Mesendoderm (in vitro differentiated cells): ENCODE results near the gene TTC39A.

Experiments
- DNase-seq: peaks from one replicate; pipeline ENCODE4 v3.0.0; 2013
- H2AK5ac ChIP-seq: 2 replicates; pipeline ENCODE4 v1.6.1; 2013; ENCODE audit warnings: low read length, inconsistent platforms
- H2BK120ac ChIP-seq: 2 replicates; pipeline ENCODE4 v1.6.1; 2013; ENCODE audit warnings: low read depth, mild to moderate bottlenecking, low read length, moderate library complexity, mixed read lengths
- H2BK15ac ChIP-seq: replicated peaks from 2 replicates; pipeline ENCODE4 v1.6.1; 2013; ENCODE audit warnings: low read depth, mild to moderate bottlenecking, moderate library complexity
- H2BK5ac ChIP-seq: 2 replicates; pipeline ENCODE4 v1.6.1; 2013; ENCODE audit warnings: low read length, inconsistent platforms
- H3K18ac ChIP-seq: 2 replicates; pipeline ENCODE4 v1.6.1; 2013; ENCODE audit warnings: mild to moderate bottlenecking, low read length, mixed read lengths
- H3K23ac ChIP-seq: one replicate; pipeline ENCODE4 v1.6.1; 2013; ENCODE audit warnings: low read length
- H3K27ac ChIP-seq: 2 replicates; pipeline ENCODE4 v1.5.1; 2013; ENCODE audit warnings: low read depth, mild to moderate bottlenecking, inconsistent platforms, low read length, moderate library complexity
- H3K27me3 ChIP-seq: 2 replicates; pipeline ENCODE4 v1.6.1; 2013; ENCODE audit warnings: low read length, control low read depth, mild to moderate bottlenecking, inconsistent platforms; ENCODE audit not compliant: insufficient read depth, poor library complexity
- H3K36me3 ChIP-seq: 2 replicates; pipeline ENCODE4 v1.6.1; 2013; ENCODE audit warnings: low read length, inconsistent platforms; ENCODE audit not compliant: control insufficient read depth, insufficient read depth
- H3K4ac ChIP-seq: one replicate; pipeline ENCODE4 v1.6.1; 2013; ENCODE audit warnings: low read depth, mild to moderate bottlenecking, low read length, moderate library complexity
- H3K4me1 ChIP-seq: 2 replicates; pipeline ENCODE4 v1.6.1; 2013; ENCODE audit warnings: low read depth, low read length, inconsistent platforms; ENCODE audit not compliant: control insufficient read depth
- H3K4me2 ChIP-seq: 2 replicates; pipeline ENCODE4 v1.6.1; 2013; ENCODE audit warnings: low read length
- H3K4me3 ChIP-seq: 2 replicates; pipeline ENCODE4 v1.5.1; 2013; ENCODE audit warnings: mild to moderate bottlenecking, low read length
- H3K56ac ChIP-seq: one replicate; pipeline ENCODE4 v1.6.1; 2013; ENCODE audit warnings: low read length
- H3K79me1 ChIP-seq: 2 replicates; pipeline ENCODE4 v1.6.1; 2013; ENCODE audit warnings: low read length, inconsistent platforms
- H3K79me2 ChIP-seq: 2 replicates; pipeline ENCODE4 v1.6.1; 2013; ENCODE audit warnings: mild to moderate bottlenecking, low read length; ENCODE audit not compliant: control insufficient read depth, insufficient read depth
- H3K9ac ChIP-seq: 2 replicates; pipeline ENCODE4 v1.6.1; 2013; ENCODE audit warnings: low read length, inconsistent platforms
- H4K5ac ChIP-seq: one replicate; pipeline ENCODE4 v1.6.1; 2013; ENCODE audit warnings: low read length
- H4K8ac ChIP-seq: one replicate; pipeline ENCODE4 v1.6.1; 2013; ENCODE audit warnings: low read depth, mild to moderate bottlenecking, control low read depth, low read length, moderate library complexity
- WGBS: extraction: QIAGEN DNeasy Blood & Tissue Kit; methylation state at CpG from one replicate; pipeline ENCODE4 v1.1.7; 2013; ENCODE audit warnings: low lambda C conversion rate, missing lambda C conversion rate; ENCODE audit not compliant: insufficient coverage; ENCODE audit errors: extremely low coverage; 5-methylcytosine and 5-hydroxymethylcytosine counted together

TTC39A gene

GRCh38 chr1:51293898-51294515 is 36.4 kb downstream of the TTC39A start:
- Histone ChIP-seq H3K79me2 (no peaks in the 10 kb centered on the region), H3K4ac (no peak overlapping the region), H3K27me3 (no peaks in the 10 kb centered on the region), H2BK120ac (no peak overlapping the region), H3K4me2 (no peak overlapping the region), H3K4me3 (no peak overlapping the region), H4K5ac (no peak overlapping the region), H3K23ac (no peak overlapping the region), H3K36me3 (no peaks in the 10 kb centered on the region), H2BK5ac (no peak overlapping the region), H3K79me1 (no peaks in the 10 kb centered on the region), H3K27ac (no peak overlapping the region), H3K9ac (no peak overlapping the region), H4K8ac (no peak overlapping the region), H3K4me1 (peaks cover 2% of the 10 kb centered on the region), H3K56ac (no peak overlapping the region), H3K18ac (no peak overlapping the region), H2BK15ac (no peak overlapping the region), H2AK5ac (no peak overlapping the region)
- WGBS = no CpG with 5 or more reads among the region's 13 CpGs
- DNase-seq = no peak

GRCh38 chr1:51290489-51290847 is 39.9 kb downstream of the TTC39A start:
- no peak overlapping the region for H4K8ac ChIP-seq
- H3K9ac ChIP-seq = no peak overlapping the region
- DNase-seq = no peak
- H2BK5ac ChIP-seq = no peak overlapping the region
- H3K36me3 ChIP-seq = no peaks in the 10 kb centered on the region
- H3K27ac ChIP-seq = no peak overlapping the region
- H2BK15ac ChIP-seq = no peak overlapping the region
- no peak overlapping the region for H2BK120ac ChIP-seq
- H3K23ac ChIP-seq = no peak overlapping the region
- H3K27me3 ChIP-seq = no peaks in the 10 kb centered on the region
- no peak overlapping the region for H4K5ac ChIP-seq
- no peak overlapping the region for H3K18ac ChIP-seq
- no peak overlapping the region for H3K4me2 ChIP-seq
- no peaks in the 10 kb centered on the region for H3K4me1 ChIP-seq
- no CpG with 5 or more reads among the region's 5 CpGs for WGBS
- H3K56ac ChIP-seq = no peak overlapping the region
- no peak overlapping the region for H3K4me3 ChIP-seq
- no peaks in the 10 kb centered on the region for H3K79me1 ChIP-seq
- H3K4ac ChIP-seq = no peak overlapping the region
- H2AK5ac ChIP-seq = no peak overlapping the region
- no peaks in the 10 kb centered on the region for H3K79me2 ChIP-seq

- H2BK5ac ChIP-seq = no peak overlapping the region
- no peak overlapping the region for H3K18ac ChIP-seq
- H3K4me2 ChIP-seq = no peak overlapping the region
- no peaks in the 10 kb centered on the region for H3K27me3 ChIP-seq
- no peak overlapping the region for H4K5ac ChIP-seq
- no peaks in the 10 kb centered on the region for H3K4me1 ChIP-seq
- H3K79me1 ChIP-seq = no peaks in the 10 kb centered on the region
- DNase-seq = peak; percentile 29
- no peak overlapping the region for H2BK120ac ChIP-seq
- no peak overlapping the region for H3K4ac ChIP-seq
- no CpG with 5 or more reads among the region's 8 CpGs for WGBS
- H3K79me2 ChIP-seq = no peaks in the 10 kb centered on the region
- H2BK15ac ChIP-seq = no peak overlapping the region
- H3K27ac ChIP-seq = no peak overlapping the region
- H3K9ac ChIP-seq = no peak overlapping the region
- no peaks in the 10 kb centered on the region for H3K36me3 ChIP-seq
- H3K23ac ChIP-seq = no peak overlapping the region
- no peak overlapping the region for H2AK5ac ChIP-seq
- H3K56ac ChIP-seq = no peak overlapping the region
- no peak overlapping the region for H4K8ac ChIP-seq
- H3K4me3 ChIP-seq = no peak overlapping the region
These were observed 40.5 kb downstream of the TTC39A start for GRCh38 chr1:51289676-51290488.

- Histone ChIP-seq H3K56ac (no peak overlapping the region), H3K4ac (no peak overlapping the region), H4K8ac (no peak overlapping the region), H3K4me1 (no peaks in the 10 kb centered on the region), H2BK15ac (no peak overlapping the region), H2BK120ac (no peak overlapping the region), H3K23ac (no peak overlapping the region), H3K4me2 (no peak overlapping the region), H3K18ac (no peak overlapping the region), H2BK5ac (no peak overlapping the region), H2AK5ac (no peak overlapping the region), H4K5ac (no peak overlapping the region), H3K4me3 (no peak overlapping the region), H3K27ac (no peak overlapping the region), H3K36me3 (no peaks in the 10 kb centered on the region), H3K9ac (no peak overlapping the region), H3K79me2 (no peaks in the 10 kb centered on the region), H3K79me1 (no peaks in the 10 kb centered on the region), H3K27me3 (no peaks in the 10 kb centered on the region)
- WGBS = no CpG with 5 or more reads among the region's 5 CpGs
- no peak for DNase-seq
These were observed 41.8 kb downstream of the TTC39A start for GRCh38 chr1:51288578-51288977.

- Histone ChIP-seq H3K36me3 (no peaks in the 10 kb centered on the region), H3K4ac (no peak overlapping the region), H3K4me2 (no peak overlapping the region), H3K9ac (no peak overlapping the region), H3K23ac (no peak overlapping the region), H4K5ac (no peak overlapping the region), H3K27ac (no peak overlapping the region), H2BK120ac (no peak overlapping the region), H3K27me3 (no peaks in the 10 kb centered on the region), H4K8ac (no peak overlapping the region), H3K4me3 (no peak overlapping the region), H3K56ac (no peak overlapping the region), H2AK5ac (no peak overlapping the region), H2BK5ac (no peak overlapping the region), H2BK15ac (no peak overlapping the region), H3K18ac (no peak overlapping the region), H3K79me1 (no peaks in the 10 kb centered on the region), H3K79me2 (no peaks in the 10 kb centered on the region), H3K4me1 (no peaks in the 10 kb centered on the region)
- no CpG with 5 or more reads among the region's 8 CpGs for WGBS
- no peak for DNase-seq
These were observed 42.4 kb downstream of the TTC39A start for GRCh38 chr1:51287966-51288365.
